ENCODE results near the gene GABRB2.

The GABRB2 gene

DNA sequence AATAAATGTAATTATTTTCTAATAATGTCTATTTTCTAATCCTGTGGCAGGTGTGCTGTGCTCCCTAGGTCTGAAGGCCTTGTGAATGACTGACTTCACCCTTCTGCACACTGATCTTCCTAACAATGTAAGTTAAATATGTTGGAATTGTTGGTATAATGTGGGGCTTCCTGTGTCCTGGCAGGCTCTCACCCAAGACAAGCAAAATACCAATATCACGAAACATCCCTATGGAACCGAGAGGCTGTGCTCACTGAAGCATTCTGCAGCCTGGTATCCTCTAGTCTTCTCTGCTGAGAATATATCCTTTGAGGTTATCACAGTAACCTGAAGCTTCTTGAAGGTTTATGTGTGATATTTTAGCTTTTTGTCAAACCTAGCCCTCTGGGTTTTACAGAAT, 159.4 kb downstream of the GABRB2 start:
- no peak for DNase-seq (ENCODE audit: low spot score)

DNA sequence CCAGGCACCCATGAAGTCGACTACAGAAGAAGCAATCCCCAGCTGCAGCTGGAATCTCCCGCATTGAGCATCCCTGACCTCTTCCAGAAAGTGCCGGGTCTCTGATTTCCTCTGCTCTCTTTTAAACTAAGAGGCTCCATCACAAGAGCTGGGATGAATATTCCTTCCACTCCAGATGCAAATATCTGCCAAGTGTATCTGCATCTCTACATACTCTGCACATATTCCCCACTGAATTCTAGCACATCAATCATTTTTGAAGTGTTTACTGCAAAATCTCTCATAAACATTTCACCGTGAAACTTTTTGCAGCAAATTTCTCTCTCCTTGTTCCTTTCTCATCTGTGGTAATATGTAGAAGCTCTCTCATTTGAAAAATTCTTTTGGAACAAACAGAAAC, 161.5 kb downstream of the GABRB2 start:
- DNase-seq (ENCODE audit: low spot score): no peak

- no peak for DNase-seq (ENCODE audit: low spot score)
These were observed 163.8 kb downstream of the GABRB2 start for GRCh38 chr5:161382685-161383084.

- no peak for DNase-seq (ENCODE audit: low spot score)
These were observed 166.0 kb downstream of the GABRB2 start for GRCh38 chr5:161380486-161380885.

DNA sequence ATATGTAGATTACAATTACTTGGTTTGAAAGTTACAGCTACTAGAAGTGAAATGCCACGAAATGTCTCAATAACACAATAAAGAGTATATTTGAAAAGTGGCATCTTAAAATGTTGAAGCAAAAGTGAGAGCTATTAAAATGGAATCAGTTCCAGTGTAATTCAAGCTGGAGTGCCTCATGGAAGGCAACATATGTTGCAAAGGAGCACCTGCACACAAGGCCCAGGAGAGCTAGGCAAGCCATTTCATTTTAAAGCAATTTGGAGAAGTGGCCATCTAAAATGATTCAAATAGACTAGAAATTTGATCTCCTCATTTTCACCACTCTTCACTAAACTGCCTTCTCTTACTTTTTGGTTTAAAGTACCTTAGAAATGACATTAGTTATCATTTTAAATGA, 167.8 kb downstream of the GABRB2 start:
- no peak for DNase-seq (ENCODE audit: low spot score)

DNA sequence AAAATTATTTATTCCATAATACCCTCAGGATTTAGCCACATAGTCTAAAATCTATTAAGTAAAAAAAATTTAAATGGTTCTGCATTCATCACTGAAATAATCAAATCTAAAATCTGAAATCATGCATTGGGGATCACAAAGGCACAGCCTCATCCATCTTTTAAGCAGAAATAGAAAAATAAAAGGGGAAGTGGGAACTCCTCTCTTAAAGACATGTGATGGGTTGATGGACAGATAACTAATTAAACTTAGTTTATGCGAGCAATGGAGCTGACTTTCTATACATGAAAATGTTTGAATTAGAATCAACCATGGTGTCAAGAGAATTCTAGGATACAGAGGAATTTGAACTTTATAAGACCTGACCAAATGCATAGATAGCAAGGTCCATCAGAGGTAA, 170.5 kb downstream of the GABRB2 start:
- DNase-seq (ENCODE audit: low spot score): no peak

GRCh38 chr5:161373345-161373707, 173.2 kb downstream of the GABRB2 start:
- no peak for DNase-seq (ENCODE audit: low spot score)

- no peak for DNase-seq (ENCODE audit: low spot score)
These were observed 173.7 kb downstream of the GABRB2 start for GRCh38 chr5:161372682-161373344.

GRCh38 chr5:161369022-161369421, 177.5 kb downstream of the GABRB2 start:
- no peak for DNase-seq (ENCODE audit: low spot score)

DNA sequence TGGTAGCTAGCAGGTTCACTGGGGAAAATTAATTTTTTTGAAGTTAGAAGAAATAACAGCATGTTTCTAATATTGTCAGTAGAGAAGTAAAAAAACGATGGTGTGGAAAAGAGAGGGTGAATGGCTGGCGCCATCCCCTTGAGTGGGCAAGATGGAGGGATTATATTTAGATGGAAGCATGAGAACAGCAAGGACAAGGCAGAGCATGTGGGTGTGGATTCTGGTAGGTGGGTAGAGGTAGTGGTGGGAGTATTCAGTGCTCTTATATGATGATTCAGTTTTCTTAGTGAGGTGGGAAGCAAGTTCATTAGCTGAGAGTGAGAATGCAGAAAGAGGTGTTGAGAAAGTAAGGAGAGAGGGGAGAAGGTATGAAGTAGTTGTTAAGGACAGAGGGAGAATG, 188.1 kb downstream of the GABRB2 start:
- no peak for DNase-seq (ENCODE audit: low spot score)

- no peak for DNase-seq (ENCODE audit: low spot score)
These were observed 202.3 kb downstream of the GABRB2 start for GRCh38 chr5:161344234-161344633.

- no peak for DNase-seq (ENCODE audit: low spot score)
These were observed 203.6 kb downstream of the GABRB2 start for GRCh38 chr5:161342886-161343285.

GRCh38 chr5:161340012-161340411, 206.5 kb downstream of the GABRB2 start:
- DNase-seq (ENCODE audit: low spot score): no peak

- no peak for DNase-seq (ENCODE audit: low spot score)
These were observed 213.2 kb downstream of the GABRB2 start for GRCh38 chr5:161333194-161333880.

GRCh38 chr5:161332343-161332742, 214.2 kb downstream of the GABRB2 start:
- no peak for DNase-seq (ENCODE audit: low spot score)

DNA sequence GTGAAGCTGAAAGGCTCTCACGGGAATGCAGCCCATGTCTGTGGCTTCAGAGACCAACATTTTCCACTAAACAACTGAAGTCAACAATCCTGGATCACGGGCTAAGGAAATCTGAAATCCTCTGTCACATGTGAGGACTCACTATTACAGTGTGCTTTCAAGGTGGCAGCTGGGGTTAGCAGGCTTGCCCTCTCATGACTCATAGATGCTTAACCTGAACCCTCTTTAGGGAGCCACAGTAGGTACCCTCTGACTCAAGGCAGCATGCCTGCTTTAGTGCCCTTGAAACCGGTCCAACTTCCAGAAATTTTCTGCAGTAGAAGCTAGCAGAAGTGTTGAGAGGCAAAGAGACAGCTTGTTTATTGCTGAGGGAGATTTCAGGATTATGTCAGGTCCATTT, 232.5 kb downstream of the GABRB2 start:
- DNase-seq (ENCODE audit: low spot score): no peak

GRCh38 chr5:161312882-161313281, 233.6 kb downstream of the GABRB2 start:
- no peak for DNase-seq (ENCODE audit: low spot score)

DNA sequence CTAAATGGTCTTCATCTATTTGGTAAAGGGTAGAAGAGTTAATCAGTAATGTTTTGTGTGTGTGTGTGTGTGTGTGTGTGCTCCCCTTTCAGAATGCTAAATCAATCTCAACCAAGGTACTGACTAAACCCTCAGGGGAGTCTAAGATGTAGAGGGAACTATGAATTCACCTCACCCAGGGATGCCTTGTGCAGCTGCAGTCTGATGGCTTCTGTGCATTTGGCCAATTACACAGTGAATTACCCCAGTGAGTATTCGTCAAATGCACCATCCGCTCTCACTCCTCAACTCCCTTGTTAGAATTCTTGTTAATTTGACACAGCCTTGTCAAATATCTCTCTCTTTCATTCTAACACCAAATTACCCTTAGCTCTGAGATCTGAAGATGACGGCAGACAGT, 234.6 kb downstream of the GABRB2 start:
- no peak for DNase-seq (ENCODE audit: low spot score)

- DNase-seq (ENCODE audit: low spot score): no peak
These were observed 235.3 kb downstream of the GABRB2 start for GRCh38 chr5:161311146-161311708.

DNA sequence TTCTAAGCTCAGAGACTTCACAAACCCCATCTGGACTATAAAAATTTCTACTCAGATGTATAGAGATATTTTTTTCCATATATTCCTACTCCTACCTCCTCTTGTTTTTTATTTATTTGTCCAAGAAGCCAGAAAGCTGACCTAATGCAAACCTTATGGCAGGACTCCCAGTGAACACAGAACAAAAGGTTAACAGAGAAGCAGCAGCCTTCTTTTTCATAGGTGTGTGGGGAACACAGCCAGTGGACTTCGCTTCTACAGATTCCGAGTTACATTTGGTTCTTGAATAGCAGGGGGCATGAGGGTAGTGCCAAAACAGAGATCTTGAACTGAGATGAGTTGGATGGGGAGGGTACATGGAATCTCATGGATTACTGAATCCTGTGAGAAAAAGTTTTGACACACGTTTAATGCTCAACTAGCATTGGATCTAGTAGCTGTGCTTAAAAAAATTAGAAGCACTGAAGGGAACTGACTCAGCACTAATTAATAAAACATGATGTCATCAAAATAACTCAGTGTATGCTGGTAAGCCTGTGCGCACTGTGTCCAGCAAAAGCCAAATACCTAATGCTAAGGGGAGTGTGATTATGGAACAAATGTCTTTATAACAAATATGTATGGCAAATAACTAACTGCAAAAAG, 240.1 kb downstream of the GABRB2 start:
- DNase-seq (ENCODE audit: low spot score): no peak

DNA sequence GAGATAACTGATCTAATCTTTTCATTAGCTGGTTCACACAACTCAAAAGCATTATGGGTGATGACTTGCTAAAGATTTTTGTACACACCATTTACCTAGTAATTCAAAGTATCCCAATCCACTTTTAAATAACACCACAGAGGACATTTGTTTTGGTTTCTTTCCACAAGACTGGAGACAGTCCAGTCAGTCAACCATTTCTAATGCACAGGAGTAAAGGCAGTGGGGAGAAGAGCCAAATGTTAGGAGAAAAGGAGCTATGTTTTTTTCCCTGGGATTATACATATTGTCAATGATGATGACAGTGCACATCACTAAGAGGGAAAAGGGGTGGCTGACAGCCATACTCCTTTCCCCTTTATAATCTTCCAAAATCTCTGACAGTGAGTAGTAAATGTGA, 240.9 kb downstream of the GABRB2 start:
- no peak for DNase-seq (ENCODE audit: low spot score)

- DNase-seq (ENCODE audit: low spot score): no peak
These were observed 244.0 kb downstream of the GABRB2 start for GRCh38 chr5:161302559-161302958.

- no peak for DNase-seq (ENCODE audit: low spot score)
These were observed 244.9 kb downstream of the GABRB2 start for GRCh38 chr5:161301586-161301985.

Measured in HuH-7.5 (cell line).